MM.1S (cell line): Measurements from ENCODE around the gene EIF3I.

ENCODE experiments used
- CTCF ChIP-seq: fragments of 300-600 bp; sonication (generic); IDR thresholded peaks from 2 replicates; pipeline ENCODE4 v1.5.1; 2016; ENCODE audit warnings: antibody characterized with exemption, low read length, mixed read lengths
- EZH2phosphoT487 ChIP-seq: fragments of 300-600 bp; sonication (generic); IDR thresholded peaks from 2 replicates; pipeline ENCODE4 v1.6.1; 2018; ENCODE audit warnings: antibody characterized with exemption, low read length

DNA sequence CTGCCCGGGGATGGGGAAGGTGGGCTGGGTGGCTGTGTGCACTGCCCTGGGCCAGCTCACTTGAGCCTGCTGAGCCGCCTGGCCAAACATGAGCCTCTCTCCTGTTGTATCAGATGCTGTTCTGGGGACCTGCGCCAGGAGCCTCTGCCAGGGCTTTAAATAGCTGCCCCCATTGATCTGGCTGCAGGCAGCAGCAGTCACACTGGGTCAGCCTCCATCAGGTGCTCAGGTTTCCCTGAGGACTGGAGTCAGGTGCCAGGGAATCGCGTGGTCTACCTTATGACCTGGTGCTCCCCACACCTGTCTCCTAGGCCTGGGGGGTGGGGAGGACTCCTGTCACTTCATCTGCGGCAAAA is 22.5 kb upstream of the EIF3I start:
- no peak for TF ChIP-seq CTCF
- no peak for TF ChIP-seq EZH2phosphoT487
